GM19452 (cell line): ENCODE data around the gene IGFLR1.

Experiments used
- ATAC-seq: cut with Tn5 transposase; IDR thresholded peaks from one replicate; pipeline ENCODE4 v1.9.1; 2021; ENCODE audit not compliant: unreplicated experiment

IGFLR1 gene

GRCh38 chr19:35755550-35756376 lies 13.5 kb upstream of the IGFLR1 start:
- ATAC-seq, result no peak

GRCh38 chr19:35755131-35755549 lies 12.9 kb upstream of the IGFLR1 start:
- no peak for ATAC-seq

- ATAC-seq, result no peak
Measured at GRCh38 chr19:35754370-35755130, 12.3 kb upstream of the IGFLR1 start.

GRCh38 chr19:35753634-35754369 lies 11.6 kb upstream of the IGFLR1 start:
- no peak for ATAC-seq

- ATAC-seq, result no peak
Measured at GRCh38 chr19:35752746-35753350, 10.6 kb upstream of the IGFLR1 start.

GRCh38 chr19:35751839-35752745 lies 9.8 kb upstream of the IGFLR1 start:
- no peak for ATAC-seq

GRCh38 chr19:35750167-35750566 lies 7.9 kb upstream of the IGFLR1 start:
- ATAC-seq, result no peak

GRCh38 chr19:35748106-35749020 lies 6.1 kb upstream of the IGFLR1 start, which contains the start of gene LIN37:
TSS of gene LIN37 (plus strand) at chr19:35748576. CDS start at chr19:35748725, 149 bp downstream.
- peak; percentile 59 for ATAC-seq

- no peak for ATAC-seq
Measured at GRCh38 chr19:35746531-35746930, 4.3 kb upstream of the IGFLR1 start.

GRCh38 chr19:35746087-35746462 lies 3.8 kb upstream of the IGFLR1 start:
- ATAC-seq, result no peak

GRCh38 chr19:35745328-35746086 lies 3.3 kb upstream of the IGFLR1 start, which contains the start of the genes PSENEN and U2AF1L4:
TSS of gene PSENEN (plus strand) at chr19:35745651. CDS start at chr19:35745931, 280 bp downstream.
TSS of gene U2AF1L4 (minus strand) at chr19:35745418. CDS start at chr19:35745391, 27 bp downstream.
- peak; percentile 41 for ATAC-seq

- ATAC-seq, result peak; percentile 30
Measured at GRCh38 chr19:35744430-35745327, 2.4 kb upstream of the IGFLR1 start.

- no peak for ATAC-seq
Measured at GRCh38 chr19:35743640-35744429, 1.6 kb upstream of the IGFLR1 start.

GRCh38 chr19:35741203-35741515 lies 1.1 kb downstream of the IGFLR1 start:
- ATAC-seq, result no peak

GRCh38 chr19:35740423-35741202 lies 1.6 kb downstream of the IGFLR1 start:
- ATAC-seq, result peak; percentile 59

- no peak for ATAC-seq
Measured at GRCh38 chr19:35740108-35740422, 2.2 kb downstream of the IGFLR1 start.
